K562 (cell line): Measurements from ENCODE around the gene TSPOAP1. TPM values are rescaled to one million over a fixed set of nuclear protein-coding genes. Genes with fewer than 3 reads are reported as not detected.

Experiments used
- CBX3 ChIP-seq, 2 experiments: IDR thresholded peaks; 1 replicate in 1 of 2; 2 replicates in 1 of 2; pipeline ENCODE4 v1.6.1; 2012; ENCODE audit warnings: inconsistent platforms in 2 of 2, low read length in 2 of 2, borderline replicate concordance in 1 of 2, control low read depth in 1 of 2
- CHD4 ChIP-seq: fragments of 200-600 bp; sonication (generic); IDR thresholded peaks from 3 replicates; pipeline ENCODE4 v1.6.1; 2012; ENCODE audit warnings: low read depth, mild to moderate bottlenecking, mixed read lengths, low read length, inconsistent platforms; ENCODE audit not compliant: insufficient read depth, insufficient replicate concordance, poor library complexity, severe bottlenecking
- DIDO1 ChIP-seq: fragments of 450-650 bp; IDR thresholded peaks from 2 replicates; pipeline ENCODE4 v1.6.1; 2016; ENCODE audit warnings: low read depth, missing biosample characterization, missing genetic modification characterization
- FOXO4 ChIP-seq: fragments of 450-650 bp; formaldehyde crosslinking; IDR thresholded peaks from 2 replicates; pipeline ENCODE4 v1.4.0; 2020; ENCODE audit warnings: mild to moderate bottlenecking, moderate library complexity
- KAT7 ChIP-seq: sonication (generic); formaldehyde crosslinking; IDR thresholded peaks from 2 replicates; pipeline ENCODE4 v1.8.0; 2022; ENCODE audit warnings: missing genetic modification reagents, mild to moderate bottlenecking, borderline replicate concordance
- MEF2D ChIP-seq: conservative IDR thresholded peaks from 2 replicates; pipeline ENCODE4 v1.6.1; 2016; ENCODE audit warnings: low read depth, missing genetic modification characterization, missing compliant biosample characterization
- MTA3 ChIP-seq: fragments of 450-650 bp; formaldehyde crosslinking; IDR thresholded peaks from 2 replicates; pipeline ENCODE4 v1.6.1; 2017; ENCODE audit warnings: mild to moderate bottlenecking, borderline replicate concordance
- MYC ChIP-seq, 2 experiments: fragments of 250-450 bp in 1 of 2; sonication (Bioruptor Pico) in 1 of 2; IDR thresholded peaks; 2 replicates each; pipeline versions ENCODE4 v1.5.1 to v1.6.1; 2012 to 2021; ENCODE audit warnings: low read depth in 2 of 2, borderline replicate concordance in 1 of 2, improper control_type of control experiment in 1 of 2, low read length in 1 of 2, mild to moderate bottlenecking in 1 of 2, moderate library complexity in 1 of 2
- NBN ChIP-seq: fragments of 450-650 bp; IDR thresholded peaks from 2 replicates; pipeline ENCODE4 v1.6.1; 2016; ENCODE audit warnings: low read depth, mild to moderate bottlenecking
- PHB ChIP-seq: fragments of 250-450 bp; sonication (Bioruptor Pico); IDR thresholded peaks from 2 replicates; pipeline ENCODE4 v1.5.0; 2021
- POLR3G ChIP-seq: IDR thresholded peaks from 2 replicates; pipeline ENCODE4 v1.6.1; 2011; ENCODE audit not compliant: insufficient read length, insufficient replicate concordance; ENCODE audit errors: extremely low read depth
- PTBP1 ChIP-seq: fragments of 200-400 bp; formaldehyde crosslinking; IDR thresholded peaks from 2 replicates; pipeline ENCODE4 v1.6.1; 2017; ENCODE audit warnings: low read depth, low read length
- RAD21 ChIP-seq, 2 experiments: fragments of 250-450 bp in 1 of 2; fragments of 450-650 bp in 1 of 2; sonication (Bioruptor Pico) in 1 of 2; formaldehyde crosslinking in 1 of 2; IDR thresholded peaks in 1 of 2; conservative IDR thresholded peaks in 1 of 2; 2 replicates each; pipeline versions ENCODE4 v1.4.0 to v1.8.0; 2020 to 2022; ENCODE audit warnings: mild to moderate bottlenecking in 2 of 2, moderate library complexity in 1 of 2
- RBM25 ChIP-seq: fragments of 200-400 bp; formaldehyde crosslinking; IDR thresholded peaks from 2 replicates; pipeline ENCODE4 v1.6.1; 2018; ENCODE audit warnings: low read length, low read depth, moderate library complexity; ENCODE audit not compliant: severe bottlenecking
- SIX5 ChIP-seq, 2 experiments: IDR thresholded peaks; 2 replicates each; pipeline ENCODE4 v1.6.1; 2011; ENCODE audit warnings: low read length in 2 of 2, borderline replicate concordance in 1 of 2, low read depth in 1 of 2, mild to moderate bottlenecking in 1 of 2, moderate library complexity in 1 of 2; ENCODE audit not compliant: insufficient read depth in 1 of 2
- TAL1 ChIP-seq: fragments of 450-650 bp; IDR thresholded peaks from 2 replicates; pipeline ENCODE4 v1.6.1; 2016; ENCODE audit warnings: mild to moderate bottlenecking
- TSC22D4 ChIP-seq: fragments of 450-650 bp; IDR thresholded peaks from 2 replicates; pipeline ENCODE4 v1.6.1; 2016; ENCODE audit warnings: missing genetic modification characterization, missing biosample characterization, control low read depth
- ZBTB9 ChIP-seq: fragments of 450-650 bp; formaldehyde crosslinking; IDR thresholded peaks from 2 replicates; pipeline ENCODE4 v1.4.0; 2020; ENCODE audit warnings: mild to moderate bottlenecking, moderate library complexity
- ZNF121 ChIP-seq: sonication (generic); formaldehyde crosslinking; conservative IDR thresholded peaks from 2 replicates; pipeline ENCODE4 v1.8.0; 2022; ENCODE audit warnings: missing genetic modification reagents
- ZNF124 ChIP-seq: sonication (generic); formaldehyde crosslinking; IDR thresholded peaks from 2 replicates; pipeline ENCODE4 v1.8.1; 2022; ENCODE audit warnings: missing genetic modification reagents
- ZNF175 ChIP-seq: fragments of 200-800 bp; sonication (Bioruptor generic); IDR thresholded peaks from 2 replicates; pipeline ENCODE4 v1.6.1; 2016; ENCODE audit warnings: low read depth, mild to moderate bottlenecking, missing genetic modification characterization, missing compliant biosample characterization
- ZNF23 ChIP-seq: fragments of 250-450 bp; sonication (Bioruptor Pico); IDR thresholded peaks from 2 replicates; pipeline ENCODE4 v1.4.0; 2020; ENCODE audit warnings: mild to moderate bottlenecking
- ZNF764 ChIP-seq: fragments of 250-450 bp; sonication (Bioruptor Pico); IDR thresholded peaks from 2 replicates; pipeline ENCODE4 v1.4.0; 2020; ENCODE audit warnings: low read depth, mild to moderate bottlenecking, moderate library complexity
- polyA plus RNA-seq, 8 experiments: library from polyadenylated mRNA; depleted of rRNA in 4 of 8; stranded (reverse) in 5 of 8; unstranded in 3 of 8; fragments of >200 nt; fragmentation: Nextera tagmentation in 2 of 8; fragmentation: Illumina TruSeq in 1 of 8; extraction: Ambion mirVana in 2 of 8; extraction: Trizol in 1 of 8; gene quantifications; 2 replicates each; pipeline versions ENCODE4 v1.2.1 to v1.2.3, GENCODE V29; 2011 to 2014; ENCODE audit warnings: inconsistent platforms in 1 of 8, missing spikeins in 1 of 8
- total RNA-seq, 7 experiments: library from RNA; depleted of rRNA in 6 of 7; stranded (reverse); fragments of >200 nt in 6 of 7; fragmentation: Illumina TruSeq in 2 of 7; extraction: Trizol in 2 of 7; gene quantifications; 2 replicates each; pipeline versions ENCODE4 v1.2.1 to v1.2.3, GENCODE V29; 2011 to 2021; ENCODE audit warnings: low replicate concordance in 1 of 7
- TF ChIP-seq, protein P1 (sequence below): fragments of 250-450 bp; sonication (Bioruptor Pico); IDR thresholded peaks from 2 replicates; pipeline ENCODE4 v1.8.0; 2022; ENCODE audit warnings: moderate library complexity, mild to moderate bottlenecking, inconsistent platforms

The TSPOAP1 gene
- total and polyA plus RNA-seq, 9 of the 15 experiments (the other 6 are each of a cell fraction or from before 2014, with no cell fraction given): 0.87 to 3.9 (median 1.8) TPM; not detected in 2

- TF ChIP-seq FOXO4 (CRISPR knock-in tag): no peak
- TF ChIP-seq DIDO1 (tag): 0 out of 2 replicates have a peak, but pooled peaks have one; percentile 15
- no peak; the same call in 1 of the 2 replicates for TF ChIP-seq ZBTB9
- TF ChIP-seq SIX5 (IDR thresholded peaks at IDR 0.05; ENCODE audit: borderline replicate concordance in 1 of 2, insufficient read depth in 1 of 2, low read depth in 1 of 2, low read length in 2 of 2): no peak
- TF ChIP-seq ZNF23 (CRISPR knock-in tag): peak; percentile 64; the same call in 1 of the 2 replicates
- no peak for TF ChIP-seq NBN
- no peak for TF ChIP-seq ZNF124 (CRISPR knock-in tag)
- TF ChIP-seq CHD4: peak; percentile 100
- TF ChIP-seq TSC22D4: no peak
- TF ChIP-seq ZNF764 (CRISPR knock-in tag): 0 out of 2 replicates have a peak, but pooled peaks have one; percentile 33
- TF ChIP-seq ZNF121 (CRISPR knock-in tag): peak; percentile 24; the same call in 1 of the 2 replicates
- 0 out of 4 replicates have a peak, but pooled peaks of 1 of the 2 experiments have one; percentile 5 for TF ChIP-seq RAD21 (CRISPR knock-in tag; conservative IDR thresholded peaks at IDR 0.05 in 1 of 2, IDR thresholded peaks at IDR 0.05 in 1 of 2)
- TF ChIP-seq KAT7 (CRISPR knock-in tag): no peak; the same call in 1 of the 2 replicates
- TF ChIP-seq POLR3G: no peak
- TF ChIP-seq, protein P1, sequence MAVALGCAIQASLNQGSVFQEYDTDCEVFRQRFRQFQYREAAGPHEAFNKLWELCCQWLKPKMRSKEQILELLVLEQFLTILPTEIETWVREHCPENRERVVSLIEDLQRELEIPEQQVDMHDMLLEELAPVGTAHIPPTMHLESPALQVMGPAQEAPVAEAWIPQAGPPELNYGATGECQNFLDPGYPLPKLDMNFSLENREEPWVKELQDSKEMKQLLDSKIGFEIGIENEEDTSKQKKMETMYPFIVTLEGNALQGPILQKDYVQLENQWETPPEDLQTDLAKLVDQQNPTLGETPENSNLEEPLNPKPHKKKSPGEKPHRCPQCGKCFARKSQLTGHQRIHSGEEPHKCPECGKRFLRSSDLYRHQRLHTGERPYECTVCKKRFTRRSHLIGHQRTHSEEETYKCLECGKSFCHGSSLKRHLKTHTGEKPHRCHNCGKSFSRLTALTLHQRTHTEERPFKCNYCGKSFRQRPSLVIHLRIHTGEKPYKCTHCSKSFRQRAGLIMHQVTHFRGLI (CRISPR knock-in tag): peak; percentile 58; the same call in 1 of the 2 replicates
- TF ChIP-seq PHB: 0 out of 2 replicates have a peak, but pooled peaks have one; percentile 36
- peak; percentile 97 for TF ChIP-seq RBM25
- 0 out of 2 replicates have a peak, but pooled peaks have one; percentile 7 for TF ChIP-seq MTA3
- TF ChIP-seq MEF2D (tag): 0 out of 2 replicates have a peak, but pooled peaks have one; percentile 49
- peak; percentile 76 for TF ChIP-seq ZNF175
- TF ChIP-seq PTBP1: peak; percentile 95; the same call in 1 of the 2 replicates
- no peak for TF ChIP-seq TAL1
- peak in 1 of 2 experiments; percentile 83; a peak in 1 of 3 replicates for TF ChIP-seq CBX3 (IDR thresholded peaks at IDR 0.05; ENCODE audit: borderline replicate concordance in 1 of 2, low read length in 2 of 2)
- TF ChIP-seq MYC (IDR thresholded peaks at IDR 0.05; ENCODE audit: low read depth, low read length): 0 out of 2 replicates have a peak, but pooled peaks have one; percentile 37
- no peak for TF ChIP-seq MYC (CRISPR knock-in tag; IDR thresholded peaks at IDR 0.05; ENCODE audit: borderline replicate concordance, low read depth)
Measured at GRCh38 chr17:58338454-58338840, 9.9 kb upstream of the TSPOAP1 start (continued).
